SK-N-MC (cell line): ENCODE results near the gene ZNF326.

Source experiments
- EZH2 ChIP-seq: fragments of 200-600 bp; sonication (generic); IDR thresholded peaks from one replicate; pipeline ENCODE4 v1.6.1; 2017; ENCODE audit warnings: antibody characterized with exemption
- POLR2AphosphoS5 ChIP-seq: IDR thresholded peaks from 2 replicates; pipeline ENCODE4 v1.6.1; 2012; ENCODE audit warnings: mild to moderate bottlenecking, low read depth, low read length, borderline replicate concordance

DNA sequence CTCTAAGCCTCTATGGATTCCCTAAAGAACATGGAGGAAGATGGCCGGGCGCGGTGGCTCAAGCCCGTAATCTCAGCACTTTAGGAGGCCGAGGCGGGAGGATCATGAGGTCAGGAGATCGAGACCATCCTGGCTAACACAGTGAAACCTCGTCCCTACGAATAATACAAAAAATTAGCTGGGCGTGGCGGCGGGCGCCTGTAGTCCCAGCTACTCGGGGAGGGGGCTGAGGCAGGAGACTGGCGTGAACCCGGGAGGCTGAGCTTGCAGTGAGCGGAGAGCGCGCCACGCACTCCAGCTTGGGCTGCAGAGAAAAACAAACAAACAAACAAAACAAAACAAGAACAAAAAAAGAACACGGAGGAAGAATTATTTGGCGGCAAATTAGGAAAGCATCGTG is 5.8 kb upstream of the ZNF326 start:
- TF ChIP-seq POLR2AphosphoS5 (no peak), EZH2 (no peak)
